ENCODE data around the gene EHBP1.

EHBP1 gene

GRCh38 chr2:62792408-62792807, 86.9 kb downstream of the EHBP1 start:
- H3K36me3 Mint-ChIP-seq (ENCODE audit: low read depth): no peaks in the 10 kb centered on the region
- no peak overlapping the region for H3K4me3 Mint-ChIP-seq
- H3K4me1 Mint-ChIP-seq (ENCODE audit: low read depth): no peaks in the 10 kb centered on the region
- H3K27me3 Mint-ChIP-seq: no peaks in the 10 kb centered on the region
- no peak overlapping the region for H3K27ac Mint-ChIP-seq
- no peaks in the 10 kb centered on the region for H3K9me3 Mint-ChIP-seq
- intact Hi-C loops (cut with micrococcal nuclease): loop anchor here (10.0 kb wide), 1 partner anchor 632 kb away; no protein-coding TSS in a partner anchor

DNA sequence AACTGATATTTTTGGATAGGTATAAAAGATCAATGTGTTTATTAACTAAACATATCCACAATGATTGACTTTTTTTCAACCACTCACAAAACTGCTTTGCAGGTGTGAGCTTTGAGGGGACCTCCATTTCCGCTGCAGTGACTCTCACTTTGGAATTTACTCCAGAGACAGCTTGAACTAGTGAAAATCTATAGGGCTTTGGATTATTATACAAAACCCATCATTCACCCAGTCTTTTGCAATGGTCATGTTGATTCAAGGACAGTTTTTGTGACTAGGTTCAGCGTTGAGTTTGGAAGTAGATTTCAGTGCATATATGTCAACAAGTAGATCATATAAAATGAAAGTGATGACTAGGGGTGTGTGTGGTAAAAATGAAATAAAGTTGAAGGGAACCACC, 87.7 kb downstream of the EHBP1 start:
- intact Hi-C loops (cut with micrococcal nuclease): loop anchor here (10.0 kb wide), 1 partner anchor 632 kb away; no protein-coding TSS in a partner anchor
- H3K27ac Mint-ChIP-seq: no peak overlapping the region
- no peaks in the 10 kb centered on the region for H3K9me3 Mint-ChIP-seq
- no peaks in the 10 kb centered on the region for H3K36me3 Mint-ChIP-seq (ENCODE audit: low read depth)
- no peak overlapping the region for H3K4me3 Mint-ChIP-seq
- H3K4me1 Mint-ChIP-seq (ENCODE audit: low read depth): no peaks in the 10 kb centered on the region
- H3K27me3 Mint-ChIP-seq: no peaks in the 10 kb centered on the region

DNA sequence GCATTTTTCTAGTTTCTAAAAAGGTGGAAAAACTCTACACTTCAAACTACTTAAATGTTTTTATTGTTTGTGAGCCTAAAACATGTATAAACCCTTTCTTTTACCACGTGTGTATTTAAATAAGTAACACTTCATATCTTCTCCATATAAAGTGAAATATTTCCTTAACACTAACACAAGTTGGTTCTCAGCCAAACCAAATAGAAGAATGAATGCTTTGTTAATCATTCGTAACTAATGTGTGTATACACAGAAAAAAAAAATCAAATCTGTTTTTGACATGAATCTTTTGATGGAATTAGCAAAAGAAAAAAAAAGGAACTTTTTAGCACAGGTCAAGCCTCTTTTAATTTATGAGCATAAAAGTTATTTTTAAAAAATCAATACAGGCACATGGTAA, 89.3 kb downstream of the EHBP1 start:
- intact Hi-C loops (cut with micrococcal nuclease): loop anchor here (10.0 kb wide), 1 partner anchor 630 kb away; no protein-coding TSS in a partner anchor
- H3K27me3 Mint-ChIP-seq: no peaks in the 10 kb centered on the region
- H3K4me3 Mint-ChIP-seq: no peak overlapping the region
- H3K36me3 Mint-ChIP-seq (ENCODE audit: low read depth): no peaks in the 10 kb centered on the region
- no peaks in the 10 kb centered on the region for H3K9me3 Mint-ChIP-seq
- no peak overlapping the region for H3K27ac Mint-ChIP-seq
- no peaks in the 10 kb centered on the region for H3K4me1 Mint-ChIP-seq (ENCODE audit: low read depth)

DNA sequence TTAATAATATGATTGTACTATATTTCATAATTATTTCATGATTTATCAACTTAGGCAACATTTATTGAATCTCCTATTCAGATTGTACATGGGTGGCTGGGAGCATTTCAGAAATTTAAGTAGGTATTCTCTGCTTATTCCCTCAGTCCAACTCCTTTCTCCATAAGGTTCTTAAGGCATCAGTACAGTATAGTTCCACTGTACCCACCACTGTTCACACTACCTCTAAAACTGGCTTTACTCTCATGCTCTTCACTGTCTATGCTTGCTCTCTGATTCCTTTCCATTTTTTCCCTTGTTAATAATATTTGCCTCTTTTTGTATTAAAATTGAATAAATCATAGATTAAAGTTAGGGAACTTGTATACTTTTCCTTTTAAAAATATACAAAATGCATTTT, 89.8 kb downstream of the EHBP1 start:
- intact Hi-C loops (cut with micrococcal nuclease): loop anchor here (10.0 kb wide), 1 partner anchor 629 kb away; no protein-coding TSS in a partner anchor
- no peaks in the 10 kb centered on the region for H3K27me3 Mint-ChIP-seq
- H3K36me3 Mint-ChIP-seq (ENCODE audit: low read depth): no peaks in the 10 kb centered on the region
- no peaks in the 10 kb centered on the region for H3K4me1 Mint-ChIP-seq (ENCODE audit: low read depth)
- H3K9me3 Mint-ChIP-seq: no peaks in the 10 kb centered on the region
- no peak overlapping the region for H3K27ac Mint-ChIP-seq
- no peak overlapping the region for H3K4me3 Mint-ChIP-seq

GRCh38 chr2:62797107-62797506, 91.6 kb downstream of the EHBP1 start:
- no peaks in the 10 kb centered on the region for H3K27me3 Mint-ChIP-seq
- intact Hi-C loops (cut with micrococcal nuclease): loop anchor here (10.0 kb wide), 1 partner anchor 628 kb away; no protein-coding TSS in a partner anchor

DNA sequence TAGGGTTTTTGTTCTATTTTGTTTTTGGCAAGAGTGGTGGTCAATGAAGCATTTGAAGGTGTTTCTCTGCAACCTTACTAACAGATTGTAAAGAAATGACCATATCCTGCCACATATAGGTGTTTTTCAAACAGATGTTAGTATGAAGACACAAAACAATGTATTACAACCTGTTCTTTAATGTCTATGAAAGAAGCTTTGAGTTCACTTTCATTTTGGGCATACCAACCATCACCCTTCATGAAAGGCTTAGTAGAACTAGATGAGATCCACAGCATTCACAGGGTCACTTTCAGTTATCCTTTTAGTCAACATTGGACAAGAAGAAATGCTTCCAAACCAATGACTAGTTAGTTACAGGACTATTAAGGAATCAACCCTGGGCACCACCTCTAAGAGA, 95.1 kb downstream of the EHBP1 start:
- H3K27ac Mint-ChIP-seq: no peak overlapping the region
- intact Hi-C loops (cut with micrococcal nuclease): no loop called here
- H3K4me3 Mint-ChIP-seq: no peak overlapping the region
- no peaks in the 10 kb centered on the region for H3K9me3 Mint-ChIP-seq
- peaks cover 1% of the 10 kb centered on the region for H3K36me3 Mint-ChIP-seq (ENCODE audit: low read depth)
- no peaks in the 10 kb centered on the region for H3K4me1 Mint-ChIP-seq (ENCODE audit: low read depth)
- no peaks in the 10 kb centered on the region for H3K27me3 Mint-ChIP-seq

More at GRCh38 chr2:62797107-62797506, 91.6 kb downstream of the EHBP1 start:
- Mint-ChIP-seq H3K9me3 (no peaks in the 10 kb centered on the region), H3K4me3 (no peak overlapping the region), H3K36me3 (ENCODE audit: low read depth) (no peaks in the 10 kb centered on the region), H3K4me1 (ENCODE audit: low read depth) (no peaks in the 10 kb centered on the region), H3K27ac (no peak overlapping the region)

DNA sequence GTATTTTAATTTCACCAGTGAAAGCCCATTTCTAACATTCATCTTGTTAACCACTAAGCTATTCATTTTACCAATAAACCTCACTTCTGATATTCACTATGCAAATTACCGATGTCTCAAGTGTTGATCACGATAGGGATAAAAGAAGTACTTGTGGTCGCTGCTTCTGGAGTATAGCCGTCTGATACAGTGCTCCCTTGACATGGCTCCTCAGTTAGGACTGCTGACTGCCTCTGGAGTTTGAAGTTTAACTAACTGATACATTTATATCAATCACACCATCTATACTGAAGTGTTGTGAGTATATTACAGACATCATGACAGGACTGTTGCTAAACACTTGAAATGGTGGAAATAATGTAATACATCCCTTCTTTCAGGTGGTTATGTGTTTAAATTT, 95.6 kb downstream of the EHBP1 start:
- Mint-ChIP-seq H3K27me3 (no peaks in the 10 kb centered on the region), H3K4me3 (no peak overlapping the region), H3K27ac (no peak overlapping the region), H3K4me1 (ENCODE audit: low read depth) (no peaks in the 10 kb centered on the region), H3K9me3 (peaks cover 4% of the 10 kb centered on the region), H3K36me3 (ENCODE audit: low read depth) (peaks cover 6% of the 10 kb centered on the region)
- intact Hi-C loops (cut with micrococcal nuclease): no loop called here

- H3K36me3 Mint-ChIP-seq (ENCODE audit: low read depth): peaks cover 10% of the 10 kb centered on the region
- no peaks in the 10 kb centered on the region for H3K4me1 Mint-ChIP-seq (ENCODE audit: low read depth)
- no peak overlapping the region for H3K27ac Mint-ChIP-seq
- H3K9me3 Mint-ChIP-seq: peaks cover 9% of the 10 kb centered on the region
- H3K27me3 Mint-ChIP-seq: no peaks in the 10 kb centered on the region
- no peak overlapping the region for H3K4me3 Mint-ChIP-seq
- intact Hi-C loops (cut with micrococcal nuclease): no loop called here
Measured at GRCh38 chr2:62801814-62802523, 96.5 kb downstream of the EHBP1 start.

- H3K36me3 Mint-ChIP-seq (ENCODE audit: low read depth): peaks cover 10% of the 10 kb centered on the region
- H3K27me3 Mint-ChIP-seq: no peaks in the 10 kb centered on the region
- intact Hi-C loops (cut with micrococcal nuclease): no loop called here
- H3K9me3 Mint-ChIP-seq: peaks cover 9% of the 10 kb centered on the region
- H3K4me1 Mint-ChIP-seq (ENCODE audit: low read depth): no peaks in the 10 kb centered on the region
- H3K4me3 Mint-ChIP-seq: no peak overlapping the region
- no peak overlapping the region for H3K27ac Mint-ChIP-seq
Measured at GRCh38 chr2:62803961-62804360, 98.4 kb downstream of the EHBP1 start.

- Mint-ChIP-seq H3K4me3 (no peak overlapping the region), H3K27ac (no peak overlapping the region), H3K27me3 (no peaks in the 10 kb centered on the region), H3K9me3 (peaks cover 9% of the 10 kb centered on the region), H3K4me1 (ENCODE audit: low read depth) (no peaks in the 10 kb centered on the region), H3K36me3 (ENCODE audit: low read depth) (peaks cover 10% of the 10 kb centered on the region)
- intact Hi-C loops (cut with micrococcal nuclease): no loop called here
Measured at GRCh38 chr2:62806231-62806630, 100.7 kb downstream of the EHBP1 start.

DNA sequence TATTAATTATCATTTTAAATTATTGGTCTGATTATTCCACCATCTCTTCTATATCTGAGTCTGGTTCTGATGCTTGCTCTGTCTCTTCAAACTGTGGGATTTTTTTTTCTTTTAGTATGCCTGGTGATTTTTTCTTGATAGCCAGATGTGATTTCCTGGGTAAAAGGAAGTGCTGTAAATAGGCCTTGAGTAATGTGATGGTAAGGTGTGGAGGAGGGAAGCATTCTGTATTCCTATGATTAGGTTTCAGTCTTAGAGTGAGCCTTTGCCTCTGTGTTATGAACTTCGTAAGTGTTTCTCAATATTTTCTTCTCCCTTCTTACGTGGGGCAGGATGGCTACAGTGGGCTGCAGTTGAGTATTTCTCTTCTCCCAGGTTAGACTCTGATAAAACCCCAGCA, 103.0 kb downstream of the EHBP1 start:
- H3K27ac Mint-ChIP-seq: no peak overlapping the region
- intact Hi-C loops (cut with micrococcal nuclease): no loop called here
- H3K9me3 Mint-ChIP-seq: peaks cover 9% of the 10 kb centered on the region
- H3K4me3 Mint-ChIP-seq: no peak overlapping the region
- no peaks in the 10 kb centered on the region for H3K27me3 Mint-ChIP-seq
- H3K36me3 Mint-ChIP-seq (ENCODE audit: low read depth): peaks cover 10% of the 10 kb centered on the region
- peaks cover under 1% of the 10 kb centered on the region for H3K4me1 Mint-ChIP-seq (ENCODE audit: low read depth)

- H3K9me3 Mint-ChIP-seq: peaks cover 6% of the 10 kb centered on the region
- H3K4me3 Mint-ChIP-seq: no peak overlapping the region
- intact Hi-C loops (cut with micrococcal nuclease): no loop called here
Measured at GRCh38 chr2:62811086-62811485, 105.6 kb downstream of the EHBP1 start.

GRCh38 chr2:62811972-62812371, 106.5 kb downstream of the EHBP1 start:
- Mint-ChIP-seq H3K4me3 (no peak overlapping the region), H3K27ac (no peak overlapping the region), H3K9me3 (no peaks in the 10 kb centered on the region), H3K27me3 (no peaks in the 10 kb centered on the region), H3K4me1 (ENCODE audit: low read depth) (peaks cover 6% of the 10 kb centered on the region), H3K36me3 (ENCODE audit: low read depth) (no peaks in the 10 kb centered on the region)
- intact Hi-C loops (cut with micrococcal nuclease): no loop called here

More at GRCh38 chr2:62811086-62811485, 105.6 kb downstream of the EHBP1 start:
- Mint-ChIP-seq H3K36me3 (ENCODE audit: low read depth) (peaks cover 4% of the 10 kb centered on the region), H3K27ac (no peak overlapping the region), H3K27me3 (no peaks in the 10 kb centered on the region), H3K4me1 (ENCODE audit: low read depth) (peaks cover 6% of the 10 kb centered on the region)

DNA sequence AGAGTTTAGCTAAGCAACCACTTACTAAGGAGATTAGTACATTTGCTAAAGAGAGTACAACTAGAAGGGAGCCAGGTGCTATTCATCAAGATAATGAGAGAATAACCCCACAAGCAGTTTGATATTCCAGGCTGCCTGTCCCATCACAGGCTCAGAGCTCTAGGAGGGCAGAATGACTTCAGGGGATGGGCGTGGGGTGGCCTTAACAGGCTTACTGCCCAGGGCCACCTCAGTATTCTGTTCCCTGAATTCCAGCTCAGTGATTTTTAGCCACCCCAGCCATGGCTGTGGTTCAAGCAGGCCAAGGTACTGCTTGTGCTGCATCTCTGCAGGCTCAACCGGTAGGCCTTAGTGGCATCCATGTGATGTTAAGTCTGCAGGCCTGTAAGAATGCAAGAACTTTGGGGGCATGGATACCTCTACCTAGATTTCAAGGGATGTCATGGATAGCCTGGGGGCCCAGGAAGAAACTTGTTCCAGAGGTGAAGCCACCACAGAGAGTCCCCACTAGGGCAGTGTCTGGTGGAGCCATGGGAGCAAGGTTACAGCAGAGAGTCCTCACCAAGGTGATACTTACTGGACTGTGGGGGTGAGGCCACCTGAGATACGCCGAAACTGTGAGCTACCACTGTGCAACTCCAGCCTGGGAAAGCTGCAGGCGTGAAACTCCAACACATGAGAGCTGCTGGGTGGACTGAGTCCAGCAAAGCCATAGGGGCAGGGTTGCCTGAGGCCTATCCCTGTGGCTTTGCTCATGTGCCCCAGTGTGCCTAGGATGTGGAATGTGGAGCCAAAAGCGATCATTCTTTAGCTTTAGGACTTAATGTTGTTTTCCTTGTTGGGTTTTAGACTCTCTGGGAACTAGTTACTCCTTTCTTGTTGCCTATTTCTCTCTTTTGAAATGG, 107.7 kb downstream of the EHBP1 start:
- Mint-ChIP-seq H3K9me3 (no peaks in the 10 kb centered on the region), H3K4me3 (no peak overlapping the region), H3K4me1 (ENCODE audit: low read depth) (peaks cover 6% of the 10 kb centered on the region), H3K27me3 (no peaks in the 10 kb centered on the region), H3K36me3 (ENCODE audit: low read depth) (no peaks in the 10 kb centered on the region), H3K27ac (no peak overlapping the region)
- intact Hi-C loops (cut with micrococcal nuclease): no loop called here

All from dendritic cell treated with granulocyte-macrophage colony-stimulating factor and Interleukin-4, amounts not matched to agents 40 ng/mL and 50 ng/mL, for 4 days (primary cell).